ENCODE data around the gene EPHB1. TPM values are rescaled to one million over a fixed set of nuclear protein-coding genes. Genes with fewer than 3 reads are reported as not detected.

Gene EPHB1
- total RNA-seq, 4 donors from 2014 or later: 0.16 to 1.5 (median 0.59) TPM

GRCh38 chr3:134808835-134809234 is 13.8 kb downstream of the EPHB1 start:
- no peak for TF ChIP-seq CTCF (IDR thresholded peaks at IDR 0.05; ENCODE audit: low read depth)

GRCh38 chr3:134809427-134810051 is 14.5 kb downstream of the EPHB1 start:
- no peak for TF ChIP-seq CTCF (IDR thresholded peaks at IDR 0.05; ENCODE audit: low read depth)

GRCh38 chr3:134810052-134810435 is 15.0 kb downstream of the EPHB1 start:
- no peak for TF ChIP-seq CTCF (IDR thresholded peaks at IDR 0.05; ENCODE audit: low read depth)

- TF ChIP-seq CTCF (IDR thresholded peaks at IDR 0.05; ENCODE audit: low read depth): no peak
These were observed 15.8 kb downstream of the EPHB1 start for GRCh38 chr3:134810850-134811249.

GRCh38 chr3:134813618-134814017 is 18.6 kb downstream of the EPHB1 start:
- no peak for TF ChIP-seq CTCF (IDR thresholded peaks at IDR 0.05; ENCODE audit: low read depth)

GRCh38 chr3:134815519-134815918 is 20.5 kb downstream of the EPHB1 start:
- TF ChIP-seq CTCF (IDR thresholded peaks at IDR 0.05; ENCODE audit: low read depth): no peak

GRCh38 chr3:134816623-134817022 is 21.6 kb downstream of the EPHB1 start:
- no peak for TF ChIP-seq CTCF (IDR thresholded peaks at IDR 0.05; ENCODE audit: low read depth)

All from subcutaneous adipose tissue (tissue), 4 donors.